SK-N-DZ (cell line): ENCODE results near the gene TJP1. TPM values are rescaled to one million over a fixed set of nuclear protein-coding genes. Genes with fewer than 3 reads are reported as not detected.

Experiments
- DNase-seq: peaks from one replicate; pipeline ENCODE4 v3.0.0-alpha.2; 2015; ENCODE audit warnings: low spot score
- polyA plus RNA-seq, 2 experiments: library from polyadenylated mRNA; depleted of rRNA; stranded (reverse); fragments of >200 nt; gene quantifications; 2 replicates each; pipeline ENCODE4 v1.2.3, GENCODE V29; 2014

The TJP1 gene
- polyA plus RNA-seq (2014; cell fraction: cytosol; rRNA removed), result 11.2 and 12.7 TPM in 2 replicates
- polyA plus RNA-seq (2014; cell fraction: nucleus; rRNA removed), result 8.0 and 10.0 TPM in 2 replicates

- no peak for DNase-seq
Measured at GRCh38 chr15:29822100-29822683, at the start of gene TJP1. TSS of gene TJP1 (minus strand) at chr15:29822468. CDS start at chr15:29822028, 440 bp downstream.

GRCh38 chr15:29871401-29871800, 49.1 kb upstream of the TJP1 start:
- no peak for DNase-seq

GRCh38 chr15:29870495-29871151, 48.4 kb upstream of the TJP1 start:
- no peak for DNase-seq

GRCh38 chr15:29867241-29868000, 45.2 kb upstream of the TJP1 start:
- DNase-seq, result no peak

- no peak for DNase-seq
Measured at GRCh38 chr15:29866337-29866736, 44.1 kb upstream of the TJP1 start.

- DNase-seq, result no peak
Measured at GRCh38 chr15:29864501-29864900, 42.2 kb upstream of the TJP1 start.

GRCh38 chr15:29863438-29863837, 41.2 kb upstream of the TJP1 start:
- DNase-seq, result no peak

- no peak for DNase-seq
Measured at GRCh38 chr15:29862271-29862670, 40.0 kb upstream of the TJP1 start.

GRCh38 chr15:29860872-29861271, 38.6 kb upstream of the TJP1 start:
- no peak for DNase-seq

GRCh38 chr15:29859973-29860715, 37.9 kb upstream of the TJP1 start:
- DNase-seq, result no peak

- DNase-seq, result no peak
Measured at GRCh38 chr15:29859293-29859692, 37.0 kb upstream of the TJP1 start.

GRCh38 chr15:29857221-29857789, 35.0 kb upstream of the TJP1 start:
- no peak for DNase-seq

GRCh38 chr15:29854413-29854812, 32.1 kb upstream of the TJP1 start:
- no peak for DNase-seq

GRCh38 chr15:29853211-29853987, 31.1 kb upstream of the TJP1 start:
- no peak for DNase-seq

- DNase-seq, result no peak
Measured at GRCh38 chr15:29852201-29852600, 29.9 kb upstream of the TJP1 start.

- no peak for DNase-seq
Measured at GRCh38 chr15:29849716-29850115, 27.4 kb upstream of the TJP1 start.

- DNase-seq, result no peak
Measured at GRCh38 chr15:29849218-29849617, 26.9 kb upstream of the TJP1 start.

GRCh38 chr15:29844290-29844903, 22.1 kb upstream of the TJP1 start:
- no peak for DNase-seq

- no peak for DNase-seq
Measured at GRCh38 chr15:29842290-29842689, 20.0 kb upstream of the TJP1 start.

- no peak for DNase-seq
Measured at GRCh38 chr15:29840926-29841325, 18.7 kb upstream of the TJP1 start.
